Measurements from ENCODE around the gene E2F1.
A peak's percentile ranks its signal among the peaks of the same experiment; 100 is the strongest.

E2F1 gene

GRCh38 chr20:33687370-33687915 is 1.3 kb upstream of the E2F1 start:
- no peak for DNase-seq

- DNase-seq = no peak
Measured at GRCh38 chr20:33686984-33687366, 790 bp upstream of the E2F1 start.

- DNase-seq = peak; percentile 65
Measured at GRCh38 chr20:33685328-33686099, 671 bp downstream of the E2F1 start.

- no peak for DNase-seq
Measured at GRCh38 chr20:33684533-33685327, 1.5 kb downstream of the E2F1 start.

GRCh38 chr20:33681728-33682353 is 4.3 kb downstream of the E2F1 start:
- no peak for DNase-seq

GRCh38 chr20:33681288-33681687 is 4.9 kb downstream of the E2F1 start:
- DNase-seq = no peak

GRCh38 chr20:33680686-33681085 is 5.5 kb downstream of the E2F1 start:
- DNase-seq = no peak

- DNase-seq = no peak
Measured at GRCh38 chr20:33679758-33680485, 6.3 kb downstream of the E2F1 start.

GRCh38 chr20:33677991-33678702 is 8.0 kb downstream of the E2F1 start:
- no peak for DNase-seq

GRCh38 chr20:33676652-33677645 is 9.2 kb downstream of the E2F1 start:
- no peak for DNase-seq

- no peak for DNase-seq
Measured at GRCh38 chr20:33676121-33676520, 10.1 kb downstream of the E2F1 start.

- DNase-seq = no peak
Measured at GRCh38 chr20:33675136-33675959, 10.8 kb downstream of the E2F1 start.

- DNase-seq = peak; percentile 89
Measured at GRCh38 chr20:33674294-33675135, 11.7 kb downstream of the E2F1 start, which contains the start of gene NECAB3. TSS of gene NECAB3 (minus strand) at chr20:33674428. CDS start at chr20:33674352, 76 bp downstream.

GRCh38 chr20:33673410-33674293 is 12.5 kb downstream of the E2F1 start:
- DNase-seq = peak; percentile 62

GRCh38 chr20:33673114-33673409 is 13.1 kb downstream of the E2F1 start:
- DNase-seq = no peak

GRCh38 chr20:33672426-33673113 is 13.6 kb downstream of the E2F1 start:
- DNase-seq = no peak

- DNase-seq = no peak
Measured at GRCh38 chr20:33671573-33672288, 14.5 kb downstream of the E2F1 start.
